Peyer's patch (tissue), 4 donors: ENCODE data around the gene SIX3. TPM values are rescaled to one million over a fixed set of nuclear protein-coding genes. Genes with fewer than 3 reads are reported as not detected.

Source experiments
- DNase-seq, 3 donors: peaks; one replicate each; pipeline ENCODE4 v3.0.0-alpha.2; 2017 to 2019
- H3K27ac ChIP-seq, 4 donors: fragments of 200-600 bp; sonication (generic); one replicate each; pipeline ENCODE4 v1.5.1; 2016 to 2019
- H3K27me3 ChIP-seq, 2 donors: fragments of 200-600 bp; sonication (generic); one replicate each; pipeline ENCODE4 v1.5.1; 2019
- H3K36me3 ChIP-seq, 3 donors: fragments of 200-600 bp; sonication (generic); one replicate each; pipeline ENCODE4 v1.5.1; 2016 to 2019
- H3K4me1 ChIP-seq, 4 donors: fragments of 200-600 bp; sonication (generic); one replicate each; pipeline ENCODE4 v1.5.1; 2016 to 2019
- H3K4me3 ChIP-seq, 4 donors: fragments of 200-600 bp; sonication (generic); 1 replicate in 3 of 4; 2 replicates in 1 of 4; pipeline ENCODE4 v1.5.1; 2016 to 2019; ENCODE audit warnings: mild to moderate bottlenecking in 1 of 4
- H3K9me3 ChIP-seq, 4 donors: fragments of 200-600 bp; sonication (generic); one replicate each; pipeline ENCODE4 v1.5.1; 2016 to 2019; ENCODE audit warnings: mild to moderate bottlenecking in 1 of 4
- POLR2A ChIP-seq, 2 donors: fragments of 450-650 bp; IDR thresholded peaks; one replicate each; pipeline ENCODE4 v1.5.1; 2017; ENCODE audit warnings: antibody characterized with exemption in 2 of 2, mild to moderate bottlenecking in 2 of 2, moderate library complexity in 2 of 2
- total RNA-seq, 4 donors: library from RNA; depleted of rRNA; stranded (reverse); fragments of >200 nt; gene quantifications; one replicate each; pipeline ENCODE4 v1.1.0, GENCODE V29; 2016
- TF ChIP-seq, protein P1 (sequence below), 6 experiments: fragments of 450-650 bp in 4 of 6; fragments of 200-600 bp in 2 of 6; sonication (generic) in 1 of 6; IDR thresholded peaks; one replicate each; pipeline ENCODE4 v1.5.1; 2017 to 2019; ENCODE audit warnings: antibody characterized with exemption in 6 of 6, mild to moderate bottlenecking in 3 of 6, moderate library complexity in 1 of 6

The SIX3 gene
- total RNA-seq, 4 donors from 2014 or later: not detected

DNA sequence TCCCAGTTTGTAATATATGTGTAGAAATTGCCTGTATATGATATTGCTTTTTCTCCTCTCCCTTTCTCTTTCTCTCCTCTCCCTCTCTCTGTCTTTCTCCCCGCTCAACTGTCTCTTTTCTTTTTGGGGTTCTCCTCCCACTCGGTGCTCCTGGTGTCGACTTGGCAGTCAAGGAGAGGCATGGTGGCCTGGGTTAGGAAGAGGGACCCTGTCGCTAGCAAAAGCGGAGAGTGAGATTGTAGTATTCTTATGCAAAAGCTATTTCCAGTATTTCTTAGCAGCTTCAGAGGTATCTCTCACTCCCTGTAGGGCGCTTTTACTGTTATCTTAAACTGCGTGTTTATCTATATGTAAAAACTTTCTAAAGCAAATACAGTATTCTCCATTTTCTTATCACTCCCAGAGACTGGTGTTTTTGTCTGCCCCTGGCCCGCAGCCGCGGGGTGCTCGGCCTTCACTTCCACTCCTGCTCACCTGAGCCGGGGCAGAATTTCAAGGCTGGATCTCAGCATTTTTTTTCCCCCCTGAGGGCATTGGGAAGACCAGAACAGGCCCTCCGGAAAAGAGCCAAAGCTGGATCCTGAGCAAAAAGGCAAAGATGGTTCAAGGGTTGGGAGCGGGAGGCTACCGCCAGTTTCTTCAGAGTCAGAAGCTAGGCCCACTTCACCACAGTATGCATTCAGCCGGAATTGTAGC lies 4.3 kb downstream of the SIX3 start:
- peaks cover 0 to 32% (median 2%) of the 10 kb centered on the region in 4 donors for H3K4me1 ChIP-seq
- TF ChIP-seq, protein P1, sequence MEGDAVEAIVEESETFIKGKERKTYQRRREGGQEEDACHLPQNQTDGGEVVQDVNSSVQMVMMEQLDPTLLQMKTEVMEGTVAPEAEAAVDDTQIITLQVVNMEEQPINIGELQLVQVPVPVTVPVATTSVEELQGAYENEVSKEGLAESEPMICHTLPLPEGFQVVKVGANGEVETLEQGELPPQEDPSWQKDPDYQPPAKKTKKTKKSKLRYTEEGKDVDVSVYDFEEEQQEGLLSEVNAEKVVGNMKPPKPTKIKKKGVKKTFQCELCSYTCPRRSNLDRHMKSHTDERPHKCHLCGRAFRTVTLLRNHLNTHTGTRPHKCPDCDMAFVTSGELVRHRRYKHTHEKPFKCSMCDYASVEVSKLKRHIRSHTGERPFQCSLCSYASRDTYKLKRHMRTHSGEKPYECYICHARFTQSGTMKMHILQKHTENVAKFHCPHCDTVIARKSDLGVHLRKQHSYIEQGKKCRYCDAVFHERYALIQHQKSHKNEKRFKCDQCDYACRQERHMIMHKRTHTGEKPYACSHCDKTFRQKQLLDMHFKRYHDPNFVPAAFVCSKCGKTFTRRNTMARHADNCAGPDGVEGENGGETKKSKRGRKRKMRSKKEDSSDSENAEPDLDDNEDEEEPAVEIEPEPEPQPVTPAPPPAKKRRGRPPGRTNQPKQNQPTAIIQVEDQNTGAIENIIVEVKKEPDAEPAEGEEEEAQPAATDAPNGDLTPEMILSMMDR (IDR thresholded peaks at IDR 0.05): no peak
- no peak for TF ChIP-seq POLR2A (IDR thresholded peaks at IDR 0.05)

DNA sequence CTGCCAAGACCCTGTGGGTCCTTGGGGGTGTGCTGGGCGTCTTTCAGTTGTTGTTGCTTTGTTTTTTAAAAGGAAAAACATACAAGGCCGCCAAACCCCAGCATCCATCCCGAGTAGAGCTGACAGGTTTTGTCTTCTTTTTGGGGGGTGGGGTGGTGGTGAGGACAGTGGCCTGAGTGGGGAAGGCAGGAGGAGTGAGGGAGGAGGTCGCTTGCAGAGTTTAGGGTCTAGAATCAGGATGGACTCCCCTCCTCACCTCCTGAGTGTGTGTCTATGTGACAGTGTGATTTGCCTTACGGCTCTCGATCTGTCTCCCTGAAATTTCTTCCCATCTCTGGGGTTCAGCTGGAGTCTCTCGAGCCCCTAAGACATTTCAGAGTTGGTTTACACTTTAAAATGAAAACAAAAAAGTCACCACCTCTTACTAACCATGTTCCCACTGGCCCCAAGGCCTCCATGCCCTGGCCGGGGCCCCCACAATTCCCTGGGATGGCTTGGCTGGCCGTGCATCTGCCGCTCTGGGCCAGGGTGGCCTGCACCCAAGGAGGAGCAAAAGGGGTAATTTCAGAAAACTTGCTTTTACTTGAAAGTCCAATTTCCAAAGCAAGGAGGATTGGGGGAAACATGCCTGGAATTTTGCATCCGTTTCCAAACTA lies 5.0 kb downstream of the SIX3 start:
- Histone ChIP-seq H3K27ac (no peak overlapping the region), H3K36me3 (no peaks in the 10 kb centered on the region), H3K4me1 (peaks cover 0 to 26% (median 2%) of the 10 kb centered on the region in 4 donors), H3K27me3 (peaks cover 0 to 45% of the 10 kb centered on the region in 2 donors), H3K9me3 (no peaks in the 10 kb centered on the region), H3K4me3 (no peak overlapping the region)
- peak in 1 of 3 donors; percentile 19 for DNase-seq
- TF ChIP-seq POLR2A (IDR thresholded peaks at IDR 0.05): no peak
- TF ChIP-seq, protein P1 (IDR thresholded peaks at IDR 0.05): no peak

More for the DNA sequence above, 4.3 kb downstream of the SIX3 start:
- no peak overlapping the region for H3K27ac ChIP-seq
- no peak overlapping the region for H3K4me3 ChIP-seq
- no peaks in the 10 kb centered on the region for H3K36me3 ChIP-seq
- H3K27me3 ChIP-seq: peaks cover 0 to 42% of the 10 kb centered on the region in 2 donors
- H3K9me3 ChIP-seq: no peaks in the 10 kb centered on the region
- peak in 1 of 3 donors; percentile 11 for DNase-seq

DNA sequence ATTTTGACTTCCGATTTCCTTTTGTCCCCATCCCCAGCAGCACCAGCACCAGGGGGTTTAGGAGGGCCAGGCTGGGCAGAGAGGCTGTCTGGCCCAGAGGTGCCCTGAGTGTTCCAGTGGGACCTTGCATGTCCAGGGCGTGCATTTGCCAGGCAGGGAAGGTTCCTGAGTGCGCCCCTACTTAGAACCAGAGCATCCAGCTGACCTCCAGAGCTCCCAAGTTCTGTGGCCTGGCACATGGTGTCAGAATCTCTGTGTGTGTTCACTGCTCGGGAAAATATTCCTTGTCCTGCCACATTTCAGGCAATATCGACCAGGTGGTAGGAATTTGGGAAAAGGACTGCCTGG lies 5.5 kb downstream of the SIX3 start:
- TF ChIP-seq, protein P1 (IDR thresholded peaks at IDR 0.05): no peak
- TF ChIP-seq POLR2A (IDR thresholded peaks at IDR 0.05): no peak
- H3K4me1 ChIP-seq: peaks cover 0 to 23% (median 4%) of the 10 kb centered on the region in 4 donors

DNA sequence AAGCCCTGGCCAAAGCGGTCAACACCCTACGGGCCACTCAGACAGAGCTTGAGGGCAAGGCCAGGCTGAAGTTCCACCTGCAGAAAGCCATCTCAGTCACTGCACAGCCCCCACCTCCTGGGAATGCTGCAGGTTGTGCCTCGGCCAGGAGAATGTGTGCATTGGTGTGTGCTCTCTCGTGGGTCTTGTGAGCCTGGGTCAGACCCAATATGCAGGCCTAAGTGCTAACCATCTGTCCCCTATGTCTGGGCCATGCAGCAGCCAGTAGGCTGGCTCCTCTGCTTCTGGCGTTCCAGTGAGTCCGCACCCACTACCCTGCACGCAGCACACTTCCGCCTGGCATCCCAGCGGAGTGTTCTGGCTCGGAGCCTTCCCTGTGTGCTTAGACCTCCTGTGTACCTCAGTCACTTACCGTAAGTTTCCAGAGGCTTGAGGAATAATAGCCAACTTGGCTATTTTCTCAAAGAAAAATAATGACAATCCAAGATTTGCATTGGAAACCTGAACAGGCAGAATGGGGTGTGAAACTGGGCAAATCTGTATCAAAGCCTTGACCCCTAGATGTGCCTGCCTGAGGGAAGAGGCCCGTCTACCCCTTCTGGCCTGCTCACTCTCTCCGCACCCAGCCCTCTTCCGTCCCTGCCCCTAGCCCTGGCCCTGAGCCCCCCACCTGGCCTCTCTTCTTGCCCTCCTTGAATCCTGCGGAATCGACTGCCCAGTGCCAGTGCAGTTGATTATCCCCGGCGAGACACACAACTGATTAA lies 7.2 kb downstream of the SIX3 start:
- no peak overlapping the region for H3K4me3 ChIP-seq
- H3K36me3 ChIP-seq: no peaks in the 10 kb centered on the region
- H3K4me1 ChIP-seq: peaks cover 0 to 23% (median 10%) of the 10 kb centered on the region in 4 donors
- peak in 1 of 3 donors; percentile 27 for DNase-seq
- no peaks in the 10 kb centered on the region for H3K9me3 ChIP-seq
- H3K27ac ChIP-seq: no peak overlapping the region
- TF ChIP-seq, protein P1 (IDR thresholded peaks at IDR 0.05): no peak
- no peak for TF ChIP-seq POLR2A (IDR thresholded peaks at IDR 0.05)
- peaks cover 0 to 59% of the 10 kb centered on the region in 2 donors for H3K27me3 ChIP-seq

More for the DNA sequence above, 5.5 kb downstream of the SIX3 start:
- no peaks in the 10 kb centered on the region for H3K36me3 ChIP-seq
- no peaks in the 10 kb centered on the region for H3K9me3 ChIP-seq
- H3K4me3 ChIP-seq: no peak overlapping the region
- DNase-seq: peak in 1 of 3 donors; percentile 30
- no peak overlapping the region for H3K27ac ChIP-seq
- peaks cover 0 to 50% of the 10 kb centered on the region in 2 donors for H3K27me3 ChIP-seq

DNA sequence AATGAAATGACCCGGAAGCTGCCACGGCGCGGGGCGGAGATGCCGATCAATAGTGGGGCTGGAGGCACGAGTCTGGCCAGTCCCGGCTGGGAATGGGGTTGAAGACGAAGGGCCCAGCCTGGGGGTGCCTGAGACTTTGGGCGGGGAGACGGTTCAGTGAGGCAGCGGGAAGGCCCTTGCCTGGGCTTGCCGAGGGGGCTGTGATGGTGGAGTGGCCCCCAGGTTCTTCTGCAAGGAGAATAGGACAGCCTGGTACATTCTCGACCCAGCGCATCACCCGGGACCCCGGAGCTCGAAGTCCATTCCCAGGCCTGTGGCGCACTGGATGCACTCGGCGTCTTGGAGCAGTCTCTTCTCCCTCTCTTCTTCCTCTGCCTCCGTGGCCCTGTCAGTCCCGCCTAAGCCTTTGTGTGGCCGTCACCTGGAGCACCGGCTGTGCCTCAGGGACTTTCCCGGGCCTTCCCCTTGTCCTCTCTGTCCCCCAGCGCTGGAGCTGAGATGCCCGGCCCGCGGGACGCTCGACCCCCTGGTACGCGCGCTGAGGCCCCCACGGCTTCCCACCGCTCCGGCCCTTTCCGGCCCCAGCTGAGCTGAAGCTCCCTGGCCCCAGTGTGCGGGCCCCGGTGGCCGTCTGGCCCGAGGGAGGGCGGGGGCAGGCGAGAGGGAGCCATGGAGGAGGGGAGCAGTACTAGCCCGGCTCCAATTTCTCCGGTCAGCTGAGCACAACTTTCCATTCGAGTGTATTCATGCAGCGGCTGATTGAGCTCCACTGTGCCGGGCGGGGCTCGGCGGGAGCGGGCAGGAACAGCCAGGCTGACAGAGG lies 8.0 kb downstream of the SIX3 start:
- H3K27ac ChIP-seq: no peak overlapping the region
- no peak for TF ChIP-seq POLR2A (IDR thresholded peaks at IDR 0.05)
- TF ChIP-seq, protein P1 (IDR thresholded peaks at IDR 0.05): no peak
- H3K4me1 ChIP-seq: peaks cover 0 to 22% (median 9%) of the 10 kb centered on the region in 4 donors
- peaks cover 0 to 59% of the 10 kb centered on the region in 2 donors for H3K27me3 ChIP-seq
- peak in 1 of 3 donors; percentile 43 for DNase-seq
- H3K4me3 ChIP-seq: no peak overlapping the region
- no peaks in the 10 kb centered on the region for H3K9me3 ChIP-seq
- H3K36me3 ChIP-seq: no peaks in the 10 kb centered on the region
